Activated T-cell treated with anti-CD3 and anti-CD28 coated beads for 1 hour (primary cell): ENCODE measurements around the gene SMC6.

ENCODE experiments used
- DNase-seq: peaks from one replicate; pipeline ENCODE4 v3.0.0-alpha.2; 2020; ENCODE audit warnings: low read depth

SMC6 gene

DNA sequence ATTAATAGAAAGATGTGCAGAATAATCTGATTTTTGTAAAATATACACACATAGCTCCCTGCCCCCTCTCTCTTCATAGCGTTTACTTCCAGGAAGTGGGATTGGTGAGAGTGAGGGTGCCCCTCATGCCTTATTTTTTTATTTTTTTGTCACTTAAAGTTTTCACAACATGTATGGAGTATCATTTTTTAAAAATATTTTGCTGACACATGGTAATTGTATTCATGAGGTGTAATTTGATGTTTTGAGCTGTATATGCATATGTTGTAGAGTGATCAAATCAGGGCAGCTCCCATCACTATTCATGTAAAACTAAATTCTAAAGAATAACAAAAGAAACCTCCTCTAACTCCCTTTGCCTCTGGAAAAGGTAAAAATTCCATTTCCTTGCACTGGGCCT is 138.5 kb downstream of the SMC6 start:
- DNase-seq = no peak

DNA sequence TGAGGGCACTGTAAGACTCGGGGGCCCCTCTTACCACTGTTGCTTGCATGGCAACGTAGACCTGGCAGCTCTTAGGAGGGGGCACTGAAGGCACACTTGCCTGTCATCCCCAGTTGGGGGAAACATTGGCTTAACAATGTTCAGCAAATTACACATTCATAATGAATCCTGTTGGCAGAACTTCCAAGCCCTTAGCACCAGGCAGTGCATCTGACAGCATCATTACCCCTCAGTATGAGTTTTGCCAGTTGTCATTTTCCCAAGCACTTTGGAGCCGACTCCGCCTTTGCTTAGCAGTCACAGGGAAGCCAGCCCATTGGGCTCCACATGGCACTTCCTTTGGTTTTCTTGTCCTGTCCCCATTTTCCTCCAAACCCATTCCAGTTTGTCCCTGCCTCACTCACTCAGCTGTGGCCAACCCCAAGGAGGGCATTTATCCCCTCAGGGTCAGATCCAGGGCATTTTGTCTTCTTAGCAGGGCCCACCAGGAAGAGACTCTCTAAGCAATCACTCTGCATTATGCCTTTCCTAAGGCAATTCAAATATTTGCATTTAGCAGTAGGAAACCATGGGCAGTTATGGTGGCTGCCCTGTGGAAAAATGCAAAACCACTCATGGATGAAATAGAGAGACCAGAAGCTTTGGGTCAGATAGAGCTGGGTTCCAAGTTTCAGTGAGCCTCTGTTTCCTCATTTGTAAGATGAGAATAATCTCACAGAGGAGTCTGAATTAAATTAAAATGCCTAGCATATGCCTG is 139.3 kb downstream of the SMC6 start:
- DNase-seq = no peak
